Endothelial cell of umbilical vein (primary cell): ENCODE data around the gene CGRRF1. TPM values are rescaled to one million over a fixed set of nuclear protein-coding genes. Genes with fewer than 3 reads are reported as not detected.

Source experiments
- BruUV-seq: library from RNA; stranded (reverse); fragments of 400-500 nt; replicated peaks from 2 replicates; lab custom pipeline; 2021; lab: Mats Ljungman, UMichigan
- CTCF ChIA-PET: fragments of 300-600, 350-600 bp; sonication (Branson Sonifier 250); formaldehyde crosslinking; loops from one replicate; lab custom pipeline; 2021; ENCODE audit warnings: antibody characterized with exemption, inconsistent platforms; lab: Charles Lee
- POLR2A ChIA-PET: fragments of 300-600, 350-600 bp; sonication (Branson Sonifier 250); formaldehyde crosslinking; loops from one replicate; lab custom pipeline; 2021; ENCODE audit warnings: antibody characterized with exemption, inconsistent platforms; lab: Charles Lee
- DNase-seq: peaks from one replicate; pipeline ENCODE4 v3.0.0-alpha.2; 2011; ENCODE audit warnings: low read depth, low spot score
- FAIRE-seq: peaks from 2 replicates; lab custom pipeline; 2011; peaks lifted over from hg19 to GRCh38; lab: Jason Lieb, UNC
- H2AFZ ChIP-seq: 2 replicates; pipeline ENCODE4 v1.6.0; 2012; ENCODE audit warnings: low read depth, low read length, control low read depth, inconsistent platforms
- H3K27ac ChIP-seq: 2 replicates; pipeline ENCODE4 v1.5.1; 2011; ENCODE audit warnings: low read depth, mild to moderate bottlenecking, control low read depth, low read length, moderate library complexity; ENCODE audit not compliant: insufficient read depth
- H3K27me3 ChIP-seq, 2 experiments: 2 replicates each; pipeline versions ENCODE4 v1.6.0 to v1.6.1; 2011; ENCODE audit warnings: low read length in 2 of 2, mixed read lengths in 1 of 2; ENCODE audit not compliant: control insufficient read depth in 2 of 2, insufficient read depth in 2 of 2
- H3K36me3 ChIP-seq, 2 experiments: 2 replicates in 1 of 2; 3 replicates in 1 of 2; pipeline ENCODE4 v1.5.1; 2011; ENCODE audit warnings: low read length in 2 of 2, mild to moderate bottlenecking in 1 of 2, moderate library complexity in 1 of 2; ENCODE audit not compliant: control insufficient read depth in 2 of 2, insufficient read depth in 2 of 2; ENCODE audit errors: extremely low read depth in 1 of 2
- H3K4me1 ChIP-seq: 3 replicates; pipeline ENCODE4 v1.5.1; 2011; ENCODE audit warnings: mild to moderate bottlenecking, low read length; ENCODE audit not compliant: control insufficient read depth, insufficient read depth; ENCODE audit errors: extremely low read depth
- H3K4me2 ChIP-seq: 2 replicates; pipeline ENCODE4 v1.6.1; 2011; ENCODE audit warnings: low read length, control low read depth, mixed read lengths; ENCODE audit not compliant: insufficient read depth
- H3K4me3 ChIP-seq, 3 experiments: fragments of 200-600 bp in 1 of 3; sonication (generic), shearing (Covaris generic) in 1 of 3; replicated peaks in 1 of 3; 2 replicates each; pipeline ENCODE4 v1.5.1; 2011 to 2016; ENCODE audit warnings: control low read depth in 3 of 3, low read length in 3 of 3, mild to moderate bottlenecking in 2 of 3, inconsistent platforms in 1 of 3, low read depth in 1 of 3, moderate library complexity in 1 of 3; ENCODE audit not compliant: insufficient read depth in 1 of 3
- H3K79me2 ChIP-seq: 2 replicates; pipeline ENCODE4 v1.6.0; 2012; ENCODE audit warnings: low read length, inconsistent platforms; ENCODE audit not compliant: control insufficient read depth, insufficient read depth
- H3K9ac ChIP-seq: replicated peaks from 2 replicates; pipeline ENCODE3; 2011; ENCODE audit warnings: low read length, control low read depth; ENCODE audit not compliant: insufficient read depth; ENCODE audit errors: extremely low read depth
- H3K9me1 ChIP-seq: replicated peaks from 3 replicates; pipeline ENCODE4 v1.6.0; 2011; ENCODE audit warnings: mild to moderate bottlenecking, low read length; ENCODE audit not compliant: control insufficient read depth, insufficient read depth; ENCODE audit errors: extremely low read depth
- H3K9me3 ChIP-seq: replicated peaks from 2 replicates; pipeline ENCODE4 v1.5.1; 2012; ENCODE audit warnings: low read length, inconsistent platforms; ENCODE audit not compliant: control insufficient read depth, insufficient read depth
- H4K20me1 ChIP-seq: replicated peaks from 2 replicates; pipeline ENCODE3; 2011; ENCODE audit warnings: mild to moderate bottlenecking, low read length; ENCODE audit not compliant: control insufficient read depth, insufficient read depth; ENCODE audit errors: extremely low read depth
- FOS ChIP-seq: IDR thresholded peaks from 2 replicates; pipeline ENCODE4 v1.6.1; 2011; ENCODE audit warnings: mild to moderate bottlenecking, low read length, moderate library complexity, borderline replicate concordance; ENCODE audit not compliant: insufficient read depth
- MYC ChIP-seq: IDR thresholded peaks from one replicate; pipeline ENCODE4 v1.6.1; 2011; ENCODE audit warnings: mild to moderate bottlenecking, low read depth, low read length
- POLR2AphosphoS5 ChIP-seq: IDR thresholded peaks from 2 replicates; pipeline ENCODE4 v1.6.1; 2012; ENCODE audit warnings: low read depth, mild to moderate bottlenecking, control low read depth, low read length, moderate library complexity; ENCODE audit not compliant: insufficient read depth
- dilution Hi-C: fragments of 300-500 bp; cut with MboI; formaldehyde crosslinking; loops from one replicate; pipeline ENCODE4 v1.15.0; 2019; ENCODE audit warnings: low sequenced_read_pairs; ENCODE audit not compliant: extremely low pct_ligation_motif_present
- intact Hi-C: fragments of 100-400 bp; cut with micrococcal nuclease; formaldehyde crosslinking; loops from one replicate; pipeline ENCODE4 v1.10.0; 2022
- polyA plus RNA-seq, 4 experiments: library from polyadenylated mRNA; depleted of rRNA in 3 of 4; stranded (reverse) in 3 of 4; unstranded in 1 of 4; fragments of >200 nt; gene quantifications; 2 replicates each; pipeline versions ENCODE4 v1.2.1 to v1.2.3, GENCODE V29; 2011 to 2012; ENCODE audit warnings: missing spikeins in 1 of 4
- total RNA-seq: library from RNA; stranded (reverse); gene quantifications from 2 replicates; pipeline ENCODE4 v1.2.3, GENCODE V29; 2021

CGRRF1 gene
- total and polyA plus RNA-seq, 2 donors (not counting 3 experiments of a cell fraction or from before 2014, with no cell fraction given) = 6.6 to 15.7 TPM

GRCh38 chr14:54567224-54567638 is 57.5 kb downstream of the CGRRF1 start:
- Histone ChIP-seq H3K36me3 (no peaks in the 10 kb centered on the region), H3K79me2 (peaks cover 59% of the 10 kb centered on the region), H3K27ac (peak overlapping the region; percentile 80), H3K9me3 (no peaks in the 10 kb centered on the region), H3K9me1 (no peaks in the 10 kb centered on the region), H3K4me2 (peak overlapping the region; percentile 64), H3K9ac (peak overlapping the region; percentile 98), H3K27me3 (no peaks in the 10 kb centered on the region), H2AFZ (no peak overlapping the region), H4K20me1 (no peaks in the 10 kb centered on the region), H3K4me3 (peak overlapping the region; percentile 41 to 87 (median 75)), H3K4me1 (peaks cover 38% of the 10 kb centered on the region)
- TF ChIP-seq POLR2AphosphoS5 (peak; percentile 6), FOS (no peak)
- no peak for FAIRE-seq
- ChIA-PET POLR2A (interaction anchor here (1.0 to 3.9 kb wide), 9 partner anchors 10 to 206 kb away, joined by 3 to 54 read pairs (median 7); no protein-coding TSS in a partner anchor), CTCF (interaction anchor here (0.6 to 8.5 kb wide), 20 partner anchors 11 to 240 kb away, joined by 3 to 286 read pairs (median 4); no protein-coding TSS in a partner anchor)
- no peak for DNase-seq
- intact Hi-C loops = no loop called here
- dilution Hi-C loops = no loop called here
- BruUV-seq = no TSS peak

- FAIRE-seq (no peak), DNase-seq (peak; percentile 42)
- Histone ChIP-seq H3K27ac (peak overlapping the region; percentile 80), H3K9me1 (no peaks in the 10 kb centered on the region), H3K79me2 (peaks cover 65% of the 10 kb centered on the region), H3K4me3 (peak overlapping the region; percentile 41 to 87 (median 75)), H3K36me3 (peaks cover 0 to under 1% of the 10 kb centered on the region in 2 experiments), H3K9ac (peak overlapping the region; percentile 98), H3K9me3 (no peaks in the 10 kb centered on the region), H2AFZ (no peak overlapping the region), H3K4me1 (peaks cover 38% of the 10 kb centered on the region), H4K20me1 (no peaks in the 10 kb centered on the region), H3K4me2 (peak overlapping the region; percentile 96), H3K27me3 (no peaks in the 10 kb centered on the region)
- CTCF ChIA-PET = interaction anchor here (0.9 to 8.5 kb wide), 7 partner anchors 32 to 228 kb away, joined by 3 to 286 read pairs (median 13); no protein-coding TSS in a partner anchor
- POLR2A ChIA-PET = interaction anchor here (0.6 to 3.3 kb wide), 8 partner anchors 9 to 1649 kb away, joined by 3 to 24 read pairs (median 4); no protein-coding TSS in a partner anchor
- TF ChIP-seq MYC = no peak
- peak; percentile 10 for TF ChIP-seq POLR2AphosphoS5
- intact Hi-C loops (loop anchor here (1.0 to 2.0 kb wide), 3 partner anchors 25 to 75 kb away; no protein-coding TSS in a partner anchor), dilution Hi-C loops (no loop called here)
- BruUV-seq = no TSS peak
Observed at GRCh38 chr14:54567639-54568561, 58.2 kb downstream of the CGRRF1 start.
